HepG2 (cell line): ENCODE measurements around the gene XRCC2. TPM values are rescaled to one million over a fixed set of nuclear protein-coding genes. Genes with fewer than 3 reads are reported as not detected.

ENCODE experiments used
- ATAC-seq: fragments of 200-7000 bp; cut with Tn5 transposase; 3 replicates; pipeline ENCODE4 v1.9.1; 2020; ENCODE audit warnings: mild to moderate bottlenecking, moderate library complexity
- BruUV-seq: library from RNA; stranded (reverse); fragments of 400-500 nt; replicated peaks from 2 replicates; lab custom pipeline; 2021; lab: Mats Ljungman, UMichigan
- CTCF ChIA-PET: fragments of 300-600 bp; formaldehyde crosslinking; extraction: SDS; loops from one replicate; lab custom pipeline; 2021; ENCODE audit warnings: low total read pairs, inconsistent platforms, low intra/inter-chr PET ratio; lab: Yijun Ruan, JAX
- POLR2A ChIA-PET: fragments of 350-600 bp; sonication (Branson Sonifier 250); formaldehyde crosslinking; loops from one replicate; lab custom pipeline; 2020; ENCODE audit warnings: antibody characterized with exemption, inconsistent platforms; lab: Yijun Ruan, JAX
- DNase-seq: peaks from one replicate; pipeline ENCODE4 v3.0.0-alpha.2; 2015; ENCODE audit warnings: low spot score
- FAIRE-seq: peaks from 3 replicates; lab custom pipeline; 2011; peaks lifted over from hg19 to GRCh38; lab: Jason Lieb, UNC
- H2AFZ ChIP-seq: one replicate; pipeline ENCODE4 v1.6.1; 2011; ENCODE audit warnings: low read length, inconsistent platforms
- H3K27ac ChIP-seq: fragments of 300-600 bp; 3 replicates; pipeline ENCODE4 v1.8.0; 2011; ENCODE audit warnings: mixed run types, mild to moderate bottlenecking, mixed read lengths, low read length, inconsistent platforms; ENCODE audit not compliant: insufficient read depth; ENCODE audit errors: extremely low read length
- H3K27me3 ChIP-seq, 2 experiments: fragments of 200-600 bp in 1 of 2; 2 replicates in 1 of 2; 3 replicates in 1 of 2; pipeline versions ENCODE4 v1.6.0 to v1.8.0; 2011; ENCODE audit warnings: low read length in 2 of 2, mild to moderate bottlenecking in 2 of 2, moderate library complexity in 2 of 2, inconsistent platforms in 1 of 2; ENCODE audit not compliant: insufficient read depth in 2 of 2, control insufficient read depth in 1 of 2
- H3K36me3 ChIP-seq, 2 experiments: fragments of 200-600 bp in 1 of 2; replicated peaks in 1 of 2; 2 replicates in 1 of 2; 3 replicates in 1 of 2; pipeline versions ENCODE4 v1.5.1 to v1.8.0; 2011; ENCODE audit warnings: low read length in 2 of 2, inconsistent platforms in 1 of 2; ENCODE audit not compliant: insufficient read depth in 2 of 2, control insufficient read depth in 1 of 2
- H3K4me1 ChIP-seq: 2 replicates; pipeline ENCODE4 v1.5.1; 2012; ENCODE audit warnings: low read length, inconsistent platforms; ENCODE audit not compliant: insufficient read depth
- H3K4me2 ChIP-seq: 2 replicates; pipeline ENCODE4 v1.6.0; 2011; ENCODE audit warnings: low read depth, low read length, inconsistent platforms
- H3K4me3 ChIP-seq, 3 experiments: fragments of 200-600 bp in 1 of 3; sonication (generic), shearing (Covaris generic) in 1 of 3; replicated peaks in 1 of 3; 2 replicates each; pipeline ENCODE4 v1.5.1; 2011 to 2016; ENCODE audit warnings: low read length in 3 of 3, inconsistent platforms in 2 of 3, low read depth in 2 of 3, mild to moderate bottlenecking in 2 of 3, control low read depth in 1 of 3, mixed read lengths in 1 of 3; ENCODE audit not compliant: insufficient read depth in 1 of 3
- H3K79me2 ChIP-seq: one replicate; pipeline ENCODE4 v1.6.1; 2011; ENCODE audit warnings: low read length, inconsistent platforms; ENCODE audit not compliant: insufficient read depth
- H3K9ac ChIP-seq: 2 replicates; pipeline ENCODE4 v1.6.0; 2011; ENCODE audit warnings: mild to moderate bottlenecking, low read depth, low read length, inconsistent platforms; ENCODE audit not compliant: insufficient read depth
- H3K9me3 ChIP-seq: 2 replicates; pipeline ENCODE4 v1.5.1; 2012; ENCODE audit warnings: mild to moderate bottlenecking, low read length
- H4K20me1 ChIP-seq: 2 replicates; pipeline ENCODE4 v1.6.0; 2011; ENCODE audit warnings: inconsistent platforms, mild to moderate bottlenecking, low read length, moderate library complexity; ENCODE audit not compliant: insufficient read depth
- MED8 ChIP-seq: sonication (generic); formaldehyde crosslinking; IDR thresholded peaks from 2 replicates; pipeline ENCODE4 v1.8.1; 2023; ENCODE audit warnings: mild to moderate bottlenecking, missing genetic modification reagents; ENCODE audit not compliant: insufficient replicate concordance
- PCBP2 ChIP-seq: fragments of 200-400 bp; formaldehyde crosslinking; optimal IDR thresholded peaks from 2 replicates; pipeline ENCODE3; 2018; ENCODE audit warnings: low read length, low read depth; ENCODE audit not compliant: poor library complexity, severe bottlenecking
- SAP130 ChIP-seq: IDR thresholded peaks from 2 replicates; pipeline ENCODE4 v1.6.1; 2016; ENCODE audit warnings: low read depth
- SIN3A ChIP-seq: IDR thresholded peaks from 2 replicates; pipeline ENCODE4 v1.6.1; 2011; ENCODE audit warnings: low read depth, mild to moderate bottlenecking, control low read depth, low read length, borderline replicate concordance
- TCF7 ChIP-seq: sonication (generic); IDR thresholded peaks from 2 replicates; pipeline ENCODE4 v1.6.1; 2016; ENCODE audit warnings: antibody characterized with exemption, low read depth
- ZBTB8A ChIP-seq: sonication (generic); formaldehyde crosslinking; IDR thresholded peaks from 2 replicates; pipeline ENCODE4 v1.4.0; 2020; ENCODE audit warnings: mild to moderate bottlenecking, low read depth, missing genetic modification reagents, borderline replicate concordance
- ZNF205 ChIP-seq: IDR thresholded peaks from 2 replicates; pipeline ENCODE4 v1.6.1; 2018; ENCODE audit warnings: missing biosample characterization, missing genetic modification reagents
- ZNF280D ChIP-seq: sonication (generic); formaldehyde crosslinking; IDR thresholded peaks from 2 replicates; pipeline ENCODE4 v1.5.1; 2020; ENCODE audit warnings: mild to moderate bottlenecking, missing genetic modification reagents
- WGBS: methylation state at CpG from one replicate; pipeline ENCODE4 v1.1.6; 2017; ENCODE audit warnings: low lambda C conversion rate; 5-methylcytosine and 5-hydroxymethylcytosine counted together
- in situ Hi-C: cut with HindIII; loops from 2 replicates; pipeline ENCODE4 v1.10.0; 2017; ENCODE audit warnings: low pct_unique_long_range_greater_than_20kb; ENCODE audit not compliant: extremely low pct_ligation_motif_present
- intact Hi-C: fragments of 100-400 bp; cut with micrococcal nuclease; formaldehyde crosslinking; loops from one replicate; pipeline ENCODE4 v1.10.0; 2022; ENCODE audit not compliant: unreplicated experiment
- polyA plus RNA-seq, 8 experiments: library from polyadenylated mRNA; depleted of rRNA in 3 of 8; stranded (reverse) in 7 of 8; unstranded in 1 of 8; fragments of >200 nt; fragmentation: Illumina TruSeq in 4 of 8; extraction: Trizol in 4 of 8; gene quantifications; 2 replicates each; pipeline versions ENCODE4 v1.2.1 to v1.2.3, GENCODE V29; 2011 to 2016; ENCODE audit warnings: low read depth in 4 of 8, missing spikeins in 1 of 8, mixed read lengths in 1 of 8; ENCODE audit not compliant: insufficient read depth in 1 of 8
- total RNA-seq, 5 experiments: library from RNA; depleted of rRNA; stranded (reverse); fragments of >200 nt; fragmentation: Illumina TruSeq; extraction: Trizol; gene quantifications; 2 replicates each; pipeline ENCODE4 v1.2.3, GENCODE V29; 2016; ENCODE audit warnings: low read depth in 1 of 5
- TF ChIP-seq, protein P1 (sequence below): sonication (generic); formaldehyde crosslinking; IDR thresholded peaks from 2 replicates; pipeline ENCODE4 v1.9.0; 2021; ENCODE audit warnings: missing genetic modification reagents, borderline replicate concordance
- TF ChIP-seq, protein P2 (sequence below): IDR thresholded peaks from 2 replicates; pipeline ENCODE4 v1.6.1; 2016; ENCODE audit warnings: mild to moderate bottlenecking

XRCC2 gene
- total and polyA plus RNA-seq, 2 of the 13 experiments (the other 11 are each of a cell fraction or from before 2014, with no cell fraction given) = 3.8 to 14.5 TPM

GRCh38 chr7:152601305-152601798 lies 74.6 kb downstream of the XRCC2 start:
- ChIA-PET CTCF (no interaction called here), POLR2A (no interaction called here)
- FAIRE-seq (no peak), DNase-seq (no peak), ATAC-seq (no peak)
- H2AFZ ChIP-seq = no peak overlapping the region
- no peaks in the 10 kb centered on the region for H3K79me2 ChIP-seq
- TF ChIP-seq PCBP2 (no peak), TCF7 (no peak), MED8 (no peak), ZNF205 (CRISPR knock-in tag) (no peak)
- TF ChIP-seq, protein P1, sequence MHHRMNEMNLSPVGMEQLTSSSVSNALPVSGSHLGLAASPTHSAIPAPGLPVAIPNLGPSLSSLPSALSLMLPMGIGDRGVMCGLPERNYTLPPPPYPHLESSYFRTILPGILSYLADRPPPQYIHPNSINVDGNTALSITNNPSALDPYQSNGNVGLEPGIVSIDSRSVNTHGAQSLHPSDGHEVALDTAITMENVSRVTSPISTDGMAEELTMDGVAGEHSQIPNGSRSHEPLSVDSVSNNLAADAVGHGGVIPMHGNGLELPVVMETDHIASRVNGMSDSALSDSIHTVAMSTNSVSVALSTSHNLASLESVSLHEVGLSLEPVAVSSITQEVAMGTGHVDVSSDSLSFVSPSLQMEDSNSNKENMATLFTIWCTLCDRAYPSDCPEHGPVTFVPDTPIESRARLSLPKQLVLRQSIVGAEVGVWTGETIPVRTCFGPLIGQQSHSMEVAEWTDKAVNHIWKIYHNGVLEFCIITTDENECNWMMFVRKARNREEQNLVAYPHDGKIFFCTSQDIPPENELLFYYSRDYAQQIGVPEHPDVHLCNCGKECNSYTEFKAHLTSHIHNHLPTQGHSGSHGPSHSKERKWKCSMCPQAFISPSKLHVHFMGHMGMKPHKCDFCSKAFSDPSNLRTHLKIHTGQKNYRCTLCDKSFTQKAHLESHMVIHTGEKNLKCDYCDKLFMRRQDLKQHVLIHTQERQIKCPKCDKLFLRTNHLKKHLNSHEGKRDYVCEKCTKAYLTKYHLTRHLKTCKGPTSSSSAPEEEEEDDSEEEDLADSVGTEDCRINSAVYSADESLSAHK (CRISPR knock-in tag) = no peak
- H3K27me3 ChIP-seq = 0 out of 5 replicates have a peak, but pooled peaks cover 0 to 2% of the 10 kb centered on the region in 2 experiments
- WGBS = 76% methylated on average over 17 of the region's 17 CpGs
- no peak overlapping the region for H3K4me2 ChIP-seq
- H3K9ac ChIP-seq = no peak overlapping the region
- no TSS peak for BruUV-seq
- H3K27ac ChIP-seq = no peak overlapping the region
- H3K9me3 ChIP-seq = no peaks in the 10 kb centered on the region
- intact Hi-C loops = no loop called here
- H3K4me3 ChIP-seq = no peak overlapping the region
- H3K36me3 ChIP-seq = no peaks in the 10 kb centered on the region
- H4K20me1 ChIP-seq = no peaks in the 10 kb centered on the region
- no peaks in the 10 kb centered on the region for H3K4me1 ChIP-seq
- in situ Hi-C loops = no loop called here

- H3K9me3 ChIP-seq = no peaks in the 10 kb centered on the region
- no TSS peak for BruUV-seq
- no peak overlapping the region for H3K4me2 ChIP-seq
- in situ Hi-C loops (no loop called here), intact Hi-C loops (no loop called here)
- no peaks in the 10 kb centered on the region for H3K79me2 ChIP-seq
- DNase-seq (no peak), FAIRE-seq (no peak), ATAC-seq (no peak)
- H2AFZ ChIP-seq = no peak overlapping the region
- no peak overlapping the region for H3K9ac ChIP-seq
- ChIA-PET POLR2A (no interaction called here), CTCF (no interaction called here)
- no peaks in the 10 kb centered on the region for H3K4me1 ChIP-seq
- H3K36me3 ChIP-seq = no peaks in the 10 kb centered on the region
- no peaks in the 10 kb centered on the region for H4K20me1 ChIP-seq
- H3K27ac ChIP-seq = no peak overlapping the region
- 0 out of 5 replicates have a peak, but pooled peaks cover 0 to 2% of the 10 kb centered on the region in 2 experiments for H3K27me3 ChIP-seq
- WGBS = 70% methylated on average over 5 of the region's 5 CpGs
- no peak overlapping the region for H3K4me3 ChIP-seq
- TF ChIP-seq, protein P2, sequence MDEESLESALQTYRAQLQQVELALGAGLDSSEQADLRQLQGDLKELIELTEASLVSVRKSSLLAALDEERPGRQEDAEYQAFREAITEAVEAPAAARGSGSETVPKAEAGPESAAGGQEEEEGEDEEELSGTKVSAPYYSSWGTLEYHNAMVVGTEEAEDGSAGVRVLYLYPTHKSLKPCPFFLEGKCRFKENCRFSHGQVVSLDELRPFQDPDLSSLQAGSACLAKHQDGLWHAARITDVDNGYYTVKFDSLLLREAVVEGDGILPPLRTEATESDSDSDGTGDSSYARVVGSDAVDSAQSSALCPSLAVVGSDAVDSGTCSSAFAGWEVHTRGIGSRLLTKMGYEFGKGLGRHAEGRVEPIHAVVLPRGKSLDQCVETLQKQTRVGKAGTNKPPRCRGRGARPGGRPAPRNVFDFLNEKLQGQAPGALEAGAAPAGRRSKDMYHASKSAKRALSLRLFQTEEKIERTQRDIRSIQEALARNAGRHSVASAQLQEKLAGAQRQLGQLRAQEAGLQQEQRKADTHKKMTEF (CRISPR knock-in tag) = no peak
- TF ChIP-seq ZBTB8A (CRISPR knock-in tag) (no peak), SIN3A (no peak), SAP130 (CRISPR knock-in tag) (no peak), ZNF280D (CRISPR knock-in tag) (no peak)
Measured at GRCh38 chr7:152600266-152600665, 75.7 kb downstream of the XRCC2 start.
